Measurements from ENCODE around the gene CREBBP. TPM values are rescaled to one million over a fixed set of nuclear protein-coding genes. Genes with fewer than 3 reads are reported as not detected.

CREBBP gene
- total and polyA plus RNA-seq, 9 of the 15 experiments (the other 6 are each of a cell fraction or from before 2014, with no cell fraction given), result 0.70 to 24.8 (median 5.6) TPM

- Histone ChIP-seq H3K27ac (ENCODE audit: extremely low read depth, low read depth, low read length) (no peak overlapping the region), H3K9me1 (ENCODE audit: control insufficient read depth, insufficient read depth, low read length) (no peaks in the 10 kb centered on the region), H4K20me1 (replicated peaks; ENCODE audit: control insufficient read depth, insufficient read depth, low read length) (peaks cover 20% of the 10 kb centered on the region), H3K4me3 (no peak overlapping the region), H3K4me2 (ENCODE audit: insufficient read depth, low read length) (no peak overlapping the region), H3K9ac (ENCODE audit: insufficient read depth in 1 of 2, low read depth in 2 of 2, low read length in 2 of 2) (no peak overlapping the region), H3K36me3 (ENCODE audit: control insufficient read depth, insufficient read depth, low read length) (peaks cover 8% of the 10 kb centered on the region; the same call in 2 of the 3 replicates), H3K9me3 (replicated peaks; ENCODE audit: control insufficient read depth, insufficient read depth, low read depth, low read length) (no peaks in the 10 kb centered on the region), H2AFZ (ENCODE audit: low read depth, low read length) (no peak overlapping the region), H3K27me3 (ENCODE audit: control insufficient read depth in 2 of 2, insufficient read depth in 2 of 2, low read length in 2 of 2) (no peaks in the 10 kb centered on the region), H3K79me2 (ENCODE audit: control insufficient read depth, insufficient read depth, low read length) (peaks cover 66% of the 10 kb centered on the region), H3K4me1 (replicated peaks in 1 of 2; ENCODE audit: control insufficient read depth in 2 of 2, insufficient read depth in 2 of 2, low read length in 2 of 2) (peaks cover 0 to under 1% of the 10 kb centered on the region in 2 experiments; a peak in 3 of 5 replicates)
- intact Hi-C loops (cut with micrococcal nuclease) (no loop called here), in situ Hi-C loops (cut with MboI) (no loop called here)
- no TSS peak for BruUV-seq (replicated peaks)
- no peak for DNase-seq (ENCODE audit: extremely low read depth in 1 of 4, low spot score in 3 of 4)
- FAIRE-seq, result no peak
- ChIA-PET POLR2A (no interaction called here), CTCF (ENCODE audit: low intra/inter-chr PET ratio) (no interaction called here)
- WGBS (ENCODE audit: insufficient coverage, low coverage, missing lambda C conversion rate), result 75% methylated on average over 1 of the region's 1 CpG
- no peak for ATAC-seq
- TF ChIP-seq TCFL5 (CRISPR knock-in tag; conservative IDR thresholded peaks at IDR 0.05), result no peak
- TF ChIP-seq ILF3 (IDR thresholded peaks at IDR 0.05; ENCODE audit: borderline replicate concordance), result no peak
- TF ChIP-seq CREBBP (IDR thresholded peaks at IDR 0.05; ENCODE audit: low read depth, low read length), result no peak
- no peak for TF ChIP-seq ZBTB34 (CRISPR knock-in tag; IDR thresholded peaks at IDR 0.05)
- no peak for TF ChIP-seq SIRT6 (IDR thresholded peaks at IDR 0.05; ENCODE audit: low read depth, low read length)
- TF ChIP-seq REST (IDR thresholded peaks at IDR 0.05; ENCODE audit: borderline replicate concordance), result no peak
- no peak for TF ChIP-seq REST (CRISPR knock-in tag; IDR thresholded peaks at IDR 0.05; ENCODE audit: low read depth)
- no peak for TF ChIP-seq MAX (CRISPR knock-in tag; IDR thresholded peaks at IDR 0.05)
- no peak for TF ChIP-seq GTF2E2 (tag; IDR thresholded peaks at IDR 0.05)
- TF ChIP-seq ZSCAN32 (CRISPR knock-in tag; IDR thresholded peaks at IDR 0.05), result no peak
- no peak for TF ChIP-seq EHMT2 (IDR thresholded peaks at IDR 0.05)
- TF ChIP-seq PKNOX1 (IDR thresholded peaks at IDR 0.05), result no peak
- TF ChIP-seq HNRNPK (IDR thresholded peaks at IDR 0.05; ENCODE audit: low read depth, low read length, poor library complexity, severe bottlenecking), result no peak
- TF ChIP-seq ZNF24 (IDR thresholded peaks at IDR 0.05), result no peak
These were observed 65.8 kb downstream of the CREBBP start for GRCh38 chr16:3814755-3815154.

Data from K562 (cell line).